Measurements from ENCODE around the gene PLPPR1. TPM values are rescaled to one million over a fixed set of nuclear protein-coding genes. Genes with fewer than 3 reads are reported as not detected.

Gene PLPPR1
- total and polyA plus RNA-seq, 2 of the 4 experiments (the other 2 are of a cell fraction) = not detected

DNA sequence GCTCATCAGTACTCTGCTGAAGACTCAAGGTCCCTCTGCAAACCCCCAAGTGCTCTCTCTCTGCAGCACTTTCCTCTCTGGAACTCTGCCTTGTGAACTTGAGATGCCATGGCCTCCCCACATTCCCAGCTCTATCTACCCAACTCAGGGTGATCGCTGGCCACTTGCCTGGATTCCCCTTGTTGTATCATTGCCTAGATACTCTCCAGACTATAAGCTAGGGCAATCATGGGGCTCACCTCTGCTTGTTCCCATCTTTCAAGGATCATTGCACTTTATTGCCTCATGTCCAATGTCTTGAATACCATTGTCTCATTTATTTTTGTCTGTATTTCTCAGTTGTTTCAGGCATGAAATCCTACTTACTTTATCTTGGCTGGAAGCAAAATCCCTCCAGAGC lies 144.1 kb downstream of the PLPPR1 start:
- BruUV-seq (replicated peaks) = no TSS peak
- WGBS, 2 experiments (ENCODE audit: extremely low coverage in 2 of 2, insufficient read length in 1 of 2) = 50% methylated on average over 1 of the region's 1 CpG; no CpG with 5 or more reads in 1 of the 2 experiments
- ATAC-seq (ENCODE audit: low read depth) = no peak
- H3K4me3 ChIP-seq (ENCODE audit: insufficient read depth, low read depth, low read length) = no peak overlapping the region
- H2BK20ac ChIP-seq (ENCODE audit: low read depth, low read length) = no peak overlapping the region
- no peaks in the 10 kb centered on the region for H3K79me1 ChIP-seq (ENCODE audit: low read depth in 1 of 2, low read length in 2 of 2)
- ChIA-PET POLR2A (ENCODE audit: unreplicated experiment) (no interaction called here), CTCF (no interaction called here)
- in situ Hi-C loops (cut with MboI; ENCODE audit: low sequenced_read_pairs) (no loop called here), dilution Hi-C loops (cut with HindIII; ENCODE audit: low sequenced_read_pairs, unreplicated experiment) (no loop called here), intact Hi-C loops (cut with micrococcal nuclease) (no loop called here)
- no peak overlapping the region for H4K8ac ChIP-seq (ENCODE audit: low read depth in 2 of 2, low read length in 2 of 2)
- no peak overlapping the region for H3K14ac ChIP-seq (replicated peaks; ENCODE audit: low read depth, low read length)
- no peaks in the 10 kb centered on the region for H3K4me1 ChIP-seq (ENCODE audit: control insufficient read depth, insufficient read depth, low read length)
- H2BK5ac ChIP-seq (ENCODE audit: low read depth, low read length, poor library complexity, severe bottlenecking) = no peak overlapping the region
- no peak overlapping the region for H4K5ac ChIP-seq (ENCODE audit: low read depth, low read length)
- H2BK120ac ChIP-seq (ENCODE audit: low read depth, low read length) = no peak overlapping the region
- no peak overlapping the region for H3K4me2 ChIP-seq (ENCODE audit: low read depth, low read length)
- H2BK15ac ChIP-seq (ENCODE audit: low read depth, low read length) = no peak overlapping the region
- TF ChIP-seq MAFK (IDR thresholded peaks at IDR 0.05; ENCODE audit: low read depth, low read length) (no peak), RCOR1 (IDR thresholded peaks at IDR 0.05; ENCODE audit: insufficient replicate concordance, low read length) (no peak), BHLHE40 (IDR thresholded peaks at IDR 0.05; ENCODE audit: low read depth, low read length) (no peak), POLR2A (IDR thresholded peaks at IDR 0.05; ENCODE audit: low read depth, low read length) (no peak), NFE2L2 (IDR thresholded peaks at IDR 0.05; ENCODE audit: low read depth, low read length) (no peak), MXI1 (IDR thresholded peaks at IDR 0.05; ENCODE audit: borderline replicate concordance, low read depth, low read length) (no peak), CHD1 (IDR thresholded peaks at IDR 0.05; ENCODE audit: low read depth, low read length) (no peak), CEBPB (IDR thresholded peaks at IDR 0.05; ENCODE audit: low read depth, low read length) (no peak), SMC3 (IDR thresholded peaks at IDR 0.05; ENCODE audit: low read depth, low read length) (no peak), MAZ (IDR thresholded peaks at IDR 0.05; ENCODE audit: borderline replicate concordance, low read depth, low read length) (no peak), FOS (IDR thresholded peaks at IDR 0.05; ENCODE audit: low read depth, low read length) (no peak), RAD21 (IDR thresholded peaks at IDR 0.05; ENCODE audit: low read length) (no peak), RFX5 (IDR thresholded peaks at IDR 0.05; ENCODE audit: low read depth, low read length) (no peak)
- TF ChIP-seq, protein P1, sequence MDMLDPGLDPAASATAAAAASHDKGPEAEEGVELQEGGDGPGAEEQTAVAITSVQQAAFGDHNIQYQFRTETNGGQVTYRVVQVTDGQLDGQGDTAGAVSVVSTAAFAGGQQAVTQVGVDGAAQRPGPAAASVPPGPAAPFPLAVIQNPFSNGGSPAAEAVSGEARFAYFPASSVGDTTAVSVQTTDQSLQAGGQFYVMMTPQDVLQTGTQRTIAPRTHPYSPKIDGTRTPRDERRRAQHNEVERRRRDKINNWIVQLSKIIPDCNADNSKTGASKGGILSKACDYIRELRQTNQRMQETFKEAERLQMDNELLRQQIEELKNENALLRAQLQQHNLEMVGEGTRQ (IDR thresholded peaks at IDR 0.05; ENCODE audit: low read depth, low read length) = no peak
- TF ChIP-seq, protein P2, sequence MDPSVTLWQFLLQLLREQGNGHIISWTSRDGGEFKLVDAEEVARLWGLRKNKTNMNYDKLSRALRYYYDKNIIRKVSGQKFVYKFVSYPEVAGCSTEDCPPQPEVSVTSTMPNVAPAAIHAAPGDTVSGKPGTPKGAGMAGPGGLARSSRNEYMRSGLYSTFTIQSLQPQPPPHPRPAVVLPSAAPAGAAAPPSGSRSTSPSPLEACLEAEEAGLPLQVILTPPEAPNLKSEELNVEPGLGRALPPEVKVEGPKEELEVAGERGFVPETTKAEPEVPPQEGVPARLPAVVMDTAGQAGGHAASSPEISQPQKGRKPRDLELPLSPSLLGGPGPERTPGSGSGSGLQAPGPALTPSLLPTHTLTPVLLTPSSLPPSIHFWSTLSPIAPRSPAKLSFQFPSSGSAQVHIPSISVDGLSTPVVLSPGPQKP (IDR thresholded peaks at IDR 0.05; ENCODE audit: borderline replicate concordance, low read depth, low read length) = no peak
- TF ChIP-seq, protein P3, sequence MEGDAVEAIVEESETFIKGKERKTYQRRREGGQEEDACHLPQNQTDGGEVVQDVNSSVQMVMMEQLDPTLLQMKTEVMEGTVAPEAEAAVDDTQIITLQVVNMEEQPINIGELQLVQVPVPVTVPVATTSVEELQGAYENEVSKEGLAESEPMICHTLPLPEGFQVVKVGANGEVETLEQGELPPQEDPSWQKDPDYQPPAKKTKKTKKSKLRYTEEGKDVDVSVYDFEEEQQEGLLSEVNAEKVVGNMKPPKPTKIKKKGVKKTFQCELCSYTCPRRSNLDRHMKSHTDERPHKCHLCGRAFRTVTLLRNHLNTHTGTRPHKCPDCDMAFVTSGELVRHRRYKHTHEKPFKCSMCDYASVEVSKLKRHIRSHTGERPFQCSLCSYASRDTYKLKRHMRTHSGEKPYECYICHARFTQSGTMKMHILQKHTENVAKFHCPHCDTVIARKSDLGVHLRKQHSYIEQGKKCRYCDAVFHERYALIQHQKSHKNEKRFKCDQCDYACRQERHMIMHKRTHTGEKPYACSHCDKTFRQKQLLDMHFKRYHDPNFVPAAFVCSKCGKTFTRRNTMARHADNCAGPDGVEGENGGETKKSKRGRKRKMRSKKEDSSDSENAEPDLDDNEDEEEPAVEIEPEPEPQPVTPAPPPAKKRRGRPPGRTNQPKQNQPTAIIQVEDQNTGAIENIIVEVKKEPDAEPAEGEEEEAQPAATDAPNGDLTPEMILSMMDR (conservative IDR thresholded peaks at IDR 0.05; ENCODE audit: low read depth, low read length) = no peak
- H3K9me3 ChIP-seq (ENCODE audit: control insufficient read depth, insufficient read depth, low read length) = peaks cover 7% of the 10 kb centered on the region
- no peak overlapping the region for H3K27ac ChIP-seq (ENCODE audit: insufficient read depth, low read length)
- no peak overlapping the region for H3K18ac ChIP-seq (ENCODE audit: low read depth, low read length)
- H2AFZ ChIP-seq (replicated peaks; ENCODE audit: low read length, poor library complexity) = no peak overlapping the region
- H4K20me1 ChIP-seq (ENCODE audit: insufficient read depth, low read length) = no peaks in the 10 kb centered on the region
- H2AK5ac ChIP-seq (ENCODE audit: low read depth, low read length) = no peak overlapping the region
- H3K56ac ChIP-seq (ENCODE audit: extremely low read depth, insufficient read depth, low read length) = no peak overlapping the region
- H3K9ac ChIP-seq (ENCODE audit: low read depth, low read length) = no peak overlapping the region
- H3K36me3 ChIP-seq (ENCODE audit: control insufficient read depth, insufficient read depth, low read length) = no peaks in the 10 kb centered on the region
- no peak overlapping the region for H4K91ac ChIP-seq (ENCODE audit: insufficient read depth, low read depth, low read length)
- no peak overlapping the region for H3K23ac ChIP-seq (ENCODE audit: low read depth, low read length)
- H3K4ac ChIP-seq (ENCODE audit: low read depth, low read length) = no peak overlapping the region
- H3K27me3 ChIP-seq (ENCODE audit: control insufficient read depth, insufficient read depth, low read length) = no peaks in the 10 kb centered on the region
- DNase-seq = no peak
- no peaks in the 10 kb centered on the region for H3K9me1 ChIP-seq (ENCODE audit: insufficient read depth, low read length)
- no peak overlapping the region for H2AK9ac ChIP-seq (replicated peaks; ENCODE audit: low read depth, low read length, poor library complexity)
